Measurements from ENCODE around the gene PCLAF.

The PCLAF gene

DNA sequence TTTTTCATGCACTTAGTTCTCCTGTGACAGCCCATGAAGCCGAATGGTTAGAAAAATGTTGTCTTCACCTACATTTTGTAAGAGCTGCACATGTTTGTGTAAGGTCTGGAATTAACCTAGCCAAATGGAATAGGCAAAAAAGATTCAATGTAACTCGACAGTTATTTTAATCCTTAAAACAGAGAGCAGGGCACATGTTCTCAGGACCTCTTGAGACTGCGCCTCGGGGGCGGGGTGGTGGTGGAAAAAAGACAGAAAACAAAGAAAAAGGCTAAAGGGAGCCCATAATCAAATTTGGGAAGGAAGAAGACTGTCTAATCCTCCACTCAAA is 24.6 kb downstream of the PCLAF start:
- H3K9ac ChIP-seq = peak overlapping the region; percentile 28; the same call in 1 of the 2 replicates
- H3K4me1 ChIP-seq (ENCODE audit: low read depth, poor library complexity, severe bottlenecking) = peaks cover 19% of the 10 kb centered on the region
- H3K4me2 ChIP-seq = peak overlapping the region; percentile 84
- peaks cover 16% of the 10 kb centered on the region; the same call in 1 of the 2 replicates for H3K79me2 ChIP-seq (ENCODE audit: insufficient read depth, low read depth)
- H4K20me1 ChIP-seq (ENCODE audit: insufficient read depth) = no peaks in the 10 kb centered on the region
- no peaks in the 10 kb centered on the region for H3K27me3 ChIP-seq (ENCODE audit: insufficient read depth, low read depth)
- H2AFZ ChIP-seq (ENCODE audit: low read depth) = peak overlapping the region; percentile 69; the same call in 1 of the 2 replicates
- H3K36me3 ChIP-seq (ENCODE audit: insufficient read depth) = no peaks in the 10 kb centered on the region
- no peak overlapping the region for H3K4me3 ChIP-seq (IDR thresholded peaks at IDR 0.05; ENCODE audit: insufficient read depth, low read depth, low read length)
- peak overlapping the region; percentile 57 for H3K27ac ChIP-seq
- TF ChIP-seq, protein P1, sequence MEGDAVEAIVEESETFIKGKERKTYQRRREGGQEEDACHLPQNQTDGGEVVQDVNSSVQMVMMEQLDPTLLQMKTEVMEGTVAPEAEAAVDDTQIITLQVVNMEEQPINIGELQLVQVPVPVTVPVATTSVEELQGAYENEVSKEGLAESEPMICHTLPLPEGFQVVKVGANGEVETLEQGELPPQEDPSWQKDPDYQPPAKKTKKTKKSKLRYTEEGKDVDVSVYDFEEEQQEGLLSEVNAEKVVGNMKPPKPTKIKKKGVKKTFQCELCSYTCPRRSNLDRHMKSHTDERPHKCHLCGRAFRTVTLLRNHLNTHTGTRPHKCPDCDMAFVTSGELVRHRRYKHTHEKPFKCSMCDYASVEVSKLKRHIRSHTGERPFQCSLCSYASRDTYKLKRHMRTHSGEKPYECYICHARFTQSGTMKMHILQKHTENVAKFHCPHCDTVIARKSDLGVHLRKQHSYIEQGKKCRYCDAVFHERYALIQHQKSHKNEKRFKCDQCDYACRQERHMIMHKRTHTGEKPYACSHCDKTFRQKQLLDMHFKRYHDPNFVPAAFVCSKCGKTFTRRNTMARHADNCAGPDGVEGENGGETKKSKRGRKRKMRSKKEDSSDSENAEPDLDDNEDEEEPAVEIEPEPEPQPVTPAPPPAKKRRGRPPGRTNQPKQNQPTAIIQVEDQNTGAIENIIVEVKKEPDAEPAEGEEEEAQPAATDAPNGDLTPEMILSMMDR (conservative IDR thresholded peaks at IDR 0.05; ENCODE audit: low read depth, low read length) = 0 out of 2 replicates have a peak, but pooled peaks have one; percentile 2

GRCh38 chr15:64355944-64356709 is 25.1 kb downstream of the PCLAF start, which contains the start of gene CSNK1G1:
TSS of gene CSNK1G1 (minus strand) at chr15:64356173. CDS start at chr15:64300499, 55,674 bp downstream.
- Histone ChIP-seq H3K4me2 (peak within 1 kb of the TSS; percentile 84), H4K20me1 (ENCODE audit: insufficient read depth) (no peaks in the 10 kb centered on the region), H3K9ac (peak within 1 kb of the TSS; percentile 28), H3K79me2 (ENCODE audit: insufficient read depth, low read depth) (peaks cover 16% of the 10 kb centered on the region; the same call in 1 of the 2 replicates), H2AFZ (ENCODE audit: low read depth) (peak within 1 kb of the TSS; percentile 69), H3K4me1 (ENCODE audit: low read depth, poor library complexity, severe bottlenecking) (peaks cover 19% of the 10 kb centered on the region), H3K4me3 (IDR thresholded peaks at IDR 0.05; ENCODE audit: insufficient read depth, low read depth, low read length) (no peak within 1 kb of the TSS), H3K27ac (peak within 1 kb of the TSS; percentile 57), H3K36me3 (ENCODE audit: insufficient read depth) (no peaks in the 10 kb centered on the region), H3K27me3 (ENCODE audit: insufficient read depth, low read depth) (no peaks in the 10 kb centered on the region)
- TF ChIP-seq, protein P1 (conservative IDR thresholded peaks at IDR 0.05; ENCODE audit: low read depth, low read length) = peak; percentile 55

GRCh38 chr15:64355348-64355943 is 25.8 kb downstream of the PCLAF start:
- peaks cover 19% of the 10 kb centered on the region for H3K4me1 ChIP-seq (ENCODE audit: low read depth, poor library complexity, severe bottlenecking)
- H3K4me3 ChIP-seq (IDR thresholded peaks at IDR 0.05; ENCODE audit: insufficient read depth, low read depth, low read length) = no peak overlapping the region
- peaks cover 16% of the 10 kb centered on the region; the same call in 1 of the 2 replicates for H3K79me2 ChIP-seq (ENCODE audit: insufficient read depth, low read depth)
- H2AFZ ChIP-seq (ENCODE audit: low read depth) = peak overlapping the region; percentile 69
- H3K36me3 ChIP-seq (ENCODE audit: insufficient read depth) = no peaks in the 10 kb centered on the region
- TF ChIP-seq, protein P1 (conservative IDR thresholded peaks at IDR 0.05; ENCODE audit: low read depth, low read length) = no peak
- H3K4me2 ChIP-seq = peak overlapping the region; percentile 84
- H3K9ac ChIP-seq = peak overlapping the region; percentile 28
- H3K27me3 ChIP-seq (ENCODE audit: insufficient read depth, low read depth) = no peaks in the 10 kb centered on the region
- H4K20me1 ChIP-seq (ENCODE audit: insufficient read depth) = no peaks in the 10 kb centered on the region
- H3K27ac ChIP-seq = peak overlapping the region; percentile 57; the same call in 1 of the 2 replicates

- peaks cover 16% of the 10 kb centered on the region; the same call in 1 of the 2 replicates for H3K79me2 ChIP-seq (ENCODE audit: insufficient read depth, low read depth)
- H3K4me2 ChIP-seq = peak overlapping the region; percentile 84
- peak overlapping the region; percentile 69; the same call in 1 of the 2 replicates for H2AFZ ChIP-seq (ENCODE audit: low read depth)
These were observed 26.4 kb downstream of the PCLAF start for GRCh38 chr15:64354688-64355344.

More at GRCh38 chr15:64354688-64355344, 26.4 kb downstream of the PCLAF start:
- Histone ChIP-seq H4K20me1 (ENCODE audit: insufficient read depth) (no peaks in the 10 kb centered on the region), H3K4me3 (IDR thresholded peaks at IDR 0.05; ENCODE audit: insufficient read depth, low read depth, low read length) (no peak overlapping the region), H3K27me3 (ENCODE audit: insufficient read depth, low read depth) (no peaks in the 10 kb centered on the region), H3K4me1 (ENCODE audit: low read depth, poor library complexity, severe bottlenecking) (peaks cover 19% of the 10 kb centered on the region), H3K27ac (no peak overlapping the region), H3K36me3 (ENCODE audit: insufficient read depth) (no peaks in the 10 kb centered on the region), H3K9ac (peak overlapping the region; percentile 28; the same call in 1 of the 2 replicates)
- TF ChIP-seq, protein P1 (conservative IDR thresholded peaks at IDR 0.05; ENCODE audit: low read depth, low read length) = no peak
